ENCODE results near the gene GPRASP3.

- TF ChIP-seq CTCF (IDR thresholded peaks at IDR 0.05) (no peak), POLR2A (IDR thresholded peaks at IDR 0.05) (no peak)
These were observed 46.7 kb downstream of the GPRASP3 start for GRCh38 chrX:102767287-102767686.

All from adrenal gland (tissue), 5 donors.